ENCODE data around the gene GMCL1.
"Not testable (repeated sequence)": the region's sequence is repeated elsewhere in the genome, so short reads cannot be mapped to it uniquely, and the experiment has no call there.

GMCL1 gene

GRCh38 chr2:69890881-69891280 lies 61.4 kb downstream of the GMCL1 start:
- no peak overlapping the region for H3K4me3 ChIP-seq (replicated peaks; ENCODE audit: low read depth, low read length)
- DNase-seq (ENCODE audit: low read depth), result no peak
- TF ChIP-seq, protein P1, sequence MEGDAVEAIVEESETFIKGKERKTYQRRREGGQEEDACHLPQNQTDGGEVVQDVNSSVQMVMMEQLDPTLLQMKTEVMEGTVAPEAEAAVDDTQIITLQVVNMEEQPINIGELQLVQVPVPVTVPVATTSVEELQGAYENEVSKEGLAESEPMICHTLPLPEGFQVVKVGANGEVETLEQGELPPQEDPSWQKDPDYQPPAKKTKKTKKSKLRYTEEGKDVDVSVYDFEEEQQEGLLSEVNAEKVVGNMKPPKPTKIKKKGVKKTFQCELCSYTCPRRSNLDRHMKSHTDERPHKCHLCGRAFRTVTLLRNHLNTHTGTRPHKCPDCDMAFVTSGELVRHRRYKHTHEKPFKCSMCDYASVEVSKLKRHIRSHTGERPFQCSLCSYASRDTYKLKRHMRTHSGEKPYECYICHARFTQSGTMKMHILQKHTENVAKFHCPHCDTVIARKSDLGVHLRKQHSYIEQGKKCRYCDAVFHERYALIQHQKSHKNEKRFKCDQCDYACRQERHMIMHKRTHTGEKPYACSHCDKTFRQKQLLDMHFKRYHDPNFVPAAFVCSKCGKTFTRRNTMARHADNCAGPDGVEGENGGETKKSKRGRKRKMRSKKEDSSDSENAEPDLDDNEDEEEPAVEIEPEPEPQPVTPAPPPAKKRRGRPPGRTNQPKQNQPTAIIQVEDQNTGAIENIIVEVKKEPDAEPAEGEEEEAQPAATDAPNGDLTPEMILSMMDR (IDR thresholded peaks at IDR 0.05; ENCODE audit: low read length, missing control alignments), result no peak

DNA sequence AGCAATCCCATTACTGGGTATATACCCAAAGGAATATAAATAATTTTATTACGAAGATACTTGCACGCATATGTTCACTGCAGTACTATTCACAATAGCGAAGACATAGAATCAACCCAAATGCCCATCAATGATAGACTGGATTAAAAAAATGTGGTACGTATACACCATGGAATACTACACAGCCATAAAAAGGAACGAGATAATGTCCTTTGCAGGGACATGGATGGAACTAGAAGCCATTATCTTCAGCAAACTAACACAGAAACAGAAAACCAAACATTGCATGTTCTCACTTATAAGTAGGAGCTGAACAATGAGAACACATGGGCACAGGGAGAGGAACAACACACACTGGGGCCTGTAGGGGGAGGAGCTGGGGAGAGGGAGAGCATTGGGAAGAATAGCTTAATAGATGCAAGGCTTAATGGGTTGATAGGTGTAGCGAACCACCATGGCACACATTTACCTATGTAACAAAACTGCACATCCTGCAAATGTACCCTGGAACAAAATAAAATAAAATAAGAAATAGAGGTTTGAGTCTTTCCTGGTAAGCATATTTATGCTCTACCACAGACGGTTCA lies 63.5 kb downstream of the GMCL1 start:
- not testable (repeated sequence) for H3K4me3 ChIP-seq (replicated peaks; ENCODE audit: low read depth, low read length)

GRCh38 chr2:69893684-69894551 lies 64.5 kb downstream of the GMCL1 start, which contains the start of gene SNRNP27:
Gene SNRNP27 (plus strand): TSS chr2:69893956. CDS start chr2:69893985, 29 bp downstream.
- TF ChIP-seq, protein P1 (IDR thresholded peaks at IDR 0.05; ENCODE audit: low read length, missing control alignments), result no peak
- peak; percentile 89 for DNase-seq (ENCODE audit: low read depth)
- peak within 1 kb of the TSS; percentile 88 for H3K4me3 ChIP-seq (replicated peaks; ENCODE audit: low read depth, low read length)

More for the DNA sequence above, 63.5 kb downstream of the GMCL1 start:
- DNase-seq (ENCODE audit: low read depth), result not testable (repeated sequence)

DNA sequence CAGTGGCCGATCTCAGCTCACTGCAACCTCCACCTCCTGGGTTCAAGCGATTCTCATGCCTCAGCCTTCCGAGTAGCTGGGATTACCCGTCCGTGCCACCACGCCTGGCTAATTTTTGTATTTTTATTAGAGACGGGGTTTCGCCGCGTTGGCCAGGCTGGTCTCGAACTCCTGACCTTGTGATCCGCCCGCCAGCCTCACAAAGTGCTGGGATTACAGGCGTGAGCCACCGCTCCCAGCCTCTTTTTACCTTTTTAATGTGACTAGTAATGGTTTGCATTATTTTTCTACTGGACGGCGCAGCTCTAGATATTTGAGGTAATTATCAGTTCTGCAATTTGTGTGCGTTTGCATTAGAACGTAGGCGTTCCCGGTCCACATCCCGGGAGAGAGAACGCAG lies 65.3 kb downstream of the GMCL1 start:
- peak overlapping the region; percentile 88 for H3K4me3 ChIP-seq (replicated peaks; ENCODE audit: low read depth, low read length)
- DNase-seq (ENCODE audit: low read depth), result not testable (repeated sequence)

- no peak overlapping the region for H3K4me3 ChIP-seq (replicated peaks; ENCODE audit: low read depth, low read length)
- DNase-seq (ENCODE audit: low read depth), result no peak
- TF ChIP-seq, protein P1 (IDR thresholded peaks at IDR 0.05; ENCODE audit: low read length, missing control alignments), result no peak
Measured at GRCh38 chr2:69902213-69902922, 72.9 kb downstream of the GMCL1 start.

GRCh38 chr2:69907216-69907615 lies 77.8 kb downstream of the GMCL1 start:
- no peak overlapping the region for H3K4me3 ChIP-seq (replicated peaks; ENCODE audit: low read depth, low read length)
- no peak for DNase-seq (ENCODE audit: low read depth)
- TF ChIP-seq, protein P1 (IDR thresholded peaks at IDR 0.05; ENCODE audit: low read length, missing control alignments), result no peak

DNA sequence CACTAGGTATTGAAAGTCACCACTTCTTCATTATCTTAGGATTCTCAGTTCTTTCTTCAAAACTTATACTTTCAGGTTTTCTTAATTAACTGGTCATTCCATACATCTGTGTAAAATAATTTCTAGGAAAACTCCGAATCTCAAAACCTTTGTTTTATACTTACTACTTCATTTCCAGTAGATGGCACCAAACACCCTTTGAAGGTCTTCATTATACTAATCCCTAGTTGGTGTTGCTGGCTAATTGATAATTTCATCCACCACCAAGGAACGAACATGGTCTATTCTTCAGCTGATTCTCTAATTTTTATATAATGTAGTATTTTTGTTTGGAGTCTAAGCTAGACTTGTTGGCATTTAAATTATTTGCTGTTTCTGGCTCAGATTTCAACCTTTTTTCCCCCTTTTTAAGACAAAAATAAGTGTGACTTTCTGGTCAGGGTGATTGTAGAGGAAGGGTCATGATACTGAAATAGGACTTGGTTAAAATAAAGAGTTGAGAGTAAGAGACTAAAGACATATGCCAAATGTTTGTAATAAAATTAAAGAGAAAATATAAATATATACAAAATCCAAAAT lies 82.6 kb downstream of the GMCL1 start:
- DNase-seq (ENCODE audit: low read depth), result peak; percentile 70
- TF ChIP-seq, protein P1 (IDR thresholded peaks at IDR 0.05; ENCODE audit: low read length, missing control alignments), result peak; percentile 58
- H3K4me3 ChIP-seq (replicated peaks; ENCODE audit: low read depth, low read length), result no peak overlapping the region
